Inferior parietal cortex (tissue), 1 donor: ENCODE results near the gene DNPH1.

Experiments used
- DNase-seq: peaks from one replicate; pipeline ENCODE4 v3.0.0-alpha.2; 2016; ENCODE audit errors: extremely low spot score

Gene DNPH1

DNA sequence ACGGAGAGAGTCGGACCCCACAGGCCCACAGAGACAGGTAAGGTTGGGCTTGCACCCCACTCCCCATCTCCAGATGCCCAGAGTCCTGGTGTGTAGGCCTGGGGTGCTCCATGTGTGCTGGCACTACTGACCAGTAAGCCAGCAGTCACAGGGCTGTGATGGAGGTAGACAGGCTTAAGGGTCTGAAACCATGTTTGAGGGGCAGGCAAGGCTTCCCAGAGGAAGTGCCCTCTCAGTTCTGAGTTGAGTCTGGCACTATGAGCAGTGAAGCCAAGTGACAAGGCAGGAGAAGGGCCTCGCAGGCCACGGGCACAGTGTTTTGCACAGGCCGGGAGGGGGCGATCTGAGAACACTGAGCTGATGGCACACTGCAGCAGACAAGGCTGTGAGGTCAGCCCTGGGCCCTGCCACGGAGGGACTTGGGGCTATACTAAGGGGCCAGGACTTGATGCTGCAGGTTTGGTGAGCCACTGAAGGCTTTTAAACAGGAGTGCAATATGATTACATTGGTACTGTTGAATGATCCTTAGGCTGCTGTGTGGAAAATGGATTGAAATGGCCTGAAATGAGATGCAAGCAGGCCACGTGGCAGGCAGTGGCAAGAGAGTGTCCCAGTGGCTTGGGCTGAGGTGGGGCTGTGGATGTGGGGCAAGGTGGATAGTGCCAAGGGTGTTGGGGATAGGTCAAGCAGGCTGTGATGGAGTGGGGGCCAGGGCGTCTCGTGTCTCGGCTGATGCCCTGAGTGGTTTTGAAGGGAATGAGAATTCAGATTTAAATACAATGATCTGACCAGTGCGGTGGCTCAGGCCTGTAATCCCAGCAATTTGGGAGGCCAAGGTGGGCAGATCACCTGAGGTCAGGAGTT, 34.3 kb upstream of the DNPH1 start:
- peak; percentile 58 for DNase-seq

DNA sequence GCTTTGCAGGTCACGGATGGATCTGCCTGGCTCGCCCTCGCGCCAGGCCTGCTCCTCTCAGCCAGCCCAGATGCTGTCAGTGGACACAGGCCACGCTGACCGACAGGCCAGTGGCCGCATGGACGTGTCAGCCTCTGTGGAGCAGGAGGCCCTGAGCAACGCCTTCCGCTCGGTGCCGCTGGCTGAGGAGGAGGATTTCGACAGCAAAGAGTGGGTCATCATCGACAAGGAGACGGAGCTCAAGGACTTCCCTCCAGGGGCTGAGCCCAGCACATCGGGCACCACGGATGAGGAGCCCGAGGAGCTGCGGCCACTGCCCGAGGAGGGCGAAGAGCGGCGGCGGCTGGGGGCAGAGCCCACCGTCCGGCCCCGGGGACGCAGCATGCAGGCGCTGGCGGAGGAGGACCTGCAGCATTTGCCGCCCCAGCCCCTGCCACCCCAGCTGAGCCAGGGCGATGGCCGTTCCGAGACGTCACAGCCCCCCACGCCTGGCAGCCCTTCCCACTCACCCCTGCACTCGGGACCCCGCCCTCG, 33.6 kb upstream of the DNPH1 start:
- no peak for DNase-seq

GRCh38 chr6:43262000-43262779, 32.9 kb upstream of the DNPH1 start:
- no peak for DNase-seq

- DNase-seq, result no peak
These were observed 31.9 kb upstream of the DNPH1 start for GRCh38 chr6:43261198-43261597.

GRCh38 chr6:43260791-43261190, 31.5 kb upstream of the DNPH1 start:
- no peak for DNase-seq

DNA sequence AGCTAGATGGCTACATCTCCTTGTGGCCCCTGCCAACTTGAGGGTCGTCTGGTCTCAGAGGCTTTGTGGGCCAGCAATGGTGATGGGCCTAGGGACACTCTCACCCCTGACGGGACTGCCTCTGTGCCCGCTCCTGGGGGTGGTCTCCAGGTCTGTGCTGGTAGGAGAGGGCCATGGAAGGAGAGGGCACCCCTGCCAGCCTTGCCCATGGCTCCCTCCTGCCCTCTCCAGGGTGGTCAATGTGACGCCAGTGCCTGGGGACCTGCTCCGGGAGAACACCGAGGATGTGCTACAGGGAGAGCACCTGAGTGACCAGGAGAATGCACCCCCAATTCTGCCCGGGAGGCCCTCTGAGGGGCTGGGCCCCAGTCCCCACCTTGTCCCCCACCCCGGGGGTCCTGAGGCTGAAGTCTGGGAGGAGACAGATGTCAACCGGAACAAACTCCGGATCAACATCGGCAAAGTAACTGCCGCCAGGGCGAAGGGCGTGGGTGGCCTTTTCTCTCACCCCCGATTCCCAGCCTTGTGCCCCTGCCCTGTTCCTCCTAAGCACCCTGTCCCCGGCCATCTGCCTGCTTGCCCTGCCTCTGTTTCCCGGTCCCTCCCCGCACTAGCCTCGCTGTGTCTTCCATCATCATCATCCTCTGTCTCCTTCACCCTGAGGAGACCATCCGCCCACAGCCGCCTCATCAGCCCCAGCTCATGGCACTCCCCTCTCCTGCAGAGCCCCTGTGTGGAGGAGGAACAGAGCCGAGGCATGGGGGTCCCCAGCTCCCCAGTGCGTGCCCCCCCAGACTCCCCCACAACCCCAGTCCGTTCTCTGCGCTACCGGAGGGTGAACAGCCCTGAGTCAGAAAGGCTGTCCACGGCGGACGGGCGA, 29.8 kb upstream of the DNPH1 start:
- no peak for DNase-seq

- no peak for DNase-seq
These were observed 28.9 kb upstream of the DNPH1 start for GRCh38 chr6:43258180-43258579.

DNA sequence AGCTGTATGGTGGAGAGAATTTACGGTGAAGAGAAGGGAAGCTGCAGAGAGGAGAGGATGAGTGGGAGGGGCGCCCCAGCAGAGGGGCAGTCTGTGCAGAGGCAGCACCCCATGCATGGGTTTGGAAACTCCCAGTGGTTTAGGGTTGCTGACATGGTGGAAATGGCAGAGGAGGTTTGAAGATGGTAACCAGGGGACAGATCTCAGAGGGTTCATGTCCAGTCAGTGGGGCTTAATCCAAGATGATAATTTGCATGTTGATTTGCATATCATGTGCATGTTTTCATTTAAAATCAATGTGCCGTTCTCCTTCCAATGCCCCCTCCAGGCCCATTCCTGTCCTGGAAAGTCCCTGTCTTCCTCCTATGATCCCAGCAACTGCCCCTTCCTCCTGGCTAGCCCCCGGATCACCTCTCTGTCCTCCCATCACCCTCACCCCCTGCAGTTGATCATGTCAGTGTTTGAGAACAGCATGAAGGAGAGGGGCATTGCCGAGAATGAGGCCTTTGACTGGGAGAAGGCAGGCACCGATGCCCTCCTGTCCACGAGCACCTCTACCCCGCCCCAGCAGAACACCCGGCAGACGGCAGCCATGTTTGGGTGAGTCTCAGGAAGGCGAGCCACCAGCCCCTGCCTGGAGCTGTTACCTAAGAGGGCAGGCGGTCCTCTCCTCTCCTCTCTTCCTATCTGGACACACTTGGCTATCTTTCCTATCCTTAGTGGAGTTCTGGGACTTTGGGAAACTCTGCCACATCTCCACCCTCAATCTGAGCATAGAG, 28.3 kb upstream of the DNPH1 start:
- no peak for DNase-seq

DNA sequence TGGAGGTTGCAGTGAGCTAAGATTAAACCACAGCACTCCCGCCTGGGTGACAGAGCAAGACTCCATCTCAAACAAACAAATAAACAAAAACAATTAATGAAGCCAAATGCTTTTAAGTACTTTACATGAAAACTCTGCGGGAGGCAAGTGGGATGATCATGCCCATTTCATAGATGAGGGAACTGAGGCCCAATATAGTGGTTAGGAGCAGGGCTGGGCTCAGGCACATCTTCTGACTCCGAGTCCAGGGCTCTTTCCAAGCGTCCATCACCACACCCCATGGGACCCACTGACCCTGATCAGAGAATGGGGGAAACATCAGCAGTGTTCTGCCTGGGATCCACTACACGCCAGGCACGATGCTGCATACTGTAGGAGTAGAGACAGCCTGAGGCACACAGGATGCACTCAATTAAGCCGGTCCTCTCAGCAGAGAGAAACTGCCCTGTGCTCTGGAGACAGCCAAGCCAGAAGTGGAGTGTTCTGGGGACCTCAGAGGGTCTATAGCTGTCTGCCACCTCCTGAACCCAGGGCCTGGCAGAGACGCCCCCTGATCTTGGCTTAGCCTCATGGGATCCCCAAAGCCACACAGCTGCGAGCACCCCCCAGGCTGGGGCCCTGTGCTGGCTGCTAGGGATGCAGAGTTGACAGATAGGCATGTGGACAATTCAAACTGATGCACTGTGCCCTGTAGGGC, 27.5 kb upstream of the DNPH1 start:
- DNase-seq, result no peak

DNA sequence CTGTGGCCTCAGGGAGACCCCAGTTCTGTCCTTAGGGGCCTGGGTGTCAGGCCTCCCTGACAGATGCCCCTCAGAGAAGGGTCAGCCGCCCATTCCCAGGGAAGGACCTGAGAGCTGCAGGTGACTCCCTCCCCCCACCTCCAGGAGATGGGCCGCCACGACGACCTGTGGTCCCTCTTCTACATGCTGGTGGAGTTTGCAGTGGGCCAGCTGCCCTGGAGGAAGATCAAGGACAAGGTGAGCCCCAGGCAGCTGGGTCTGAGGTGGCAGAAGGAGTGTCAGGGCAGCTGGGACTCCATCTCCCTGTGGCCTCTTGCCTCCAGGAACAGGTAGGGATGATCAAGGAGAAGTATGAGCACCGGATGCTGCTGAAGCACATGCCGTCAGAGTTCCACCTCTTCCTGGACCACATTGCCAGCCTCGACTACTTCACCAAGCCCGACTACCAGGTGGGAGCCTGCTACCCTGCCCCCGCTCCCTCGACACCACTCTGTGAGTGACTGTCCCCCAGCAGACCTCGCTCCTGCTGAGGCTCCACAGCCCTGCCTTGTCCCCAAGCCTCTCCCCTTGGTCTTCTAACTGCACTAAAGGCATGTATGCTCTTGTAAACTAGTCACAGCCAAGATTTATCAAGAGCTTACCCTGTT, 26.2 kb upstream of the DNPH1 start:
- DNase-seq, result no peak

GRCh38 chr6:43254846-43255245, 25.6 kb upstream of the DNPH1 start:
- no peak for DNase-seq

DNA sequence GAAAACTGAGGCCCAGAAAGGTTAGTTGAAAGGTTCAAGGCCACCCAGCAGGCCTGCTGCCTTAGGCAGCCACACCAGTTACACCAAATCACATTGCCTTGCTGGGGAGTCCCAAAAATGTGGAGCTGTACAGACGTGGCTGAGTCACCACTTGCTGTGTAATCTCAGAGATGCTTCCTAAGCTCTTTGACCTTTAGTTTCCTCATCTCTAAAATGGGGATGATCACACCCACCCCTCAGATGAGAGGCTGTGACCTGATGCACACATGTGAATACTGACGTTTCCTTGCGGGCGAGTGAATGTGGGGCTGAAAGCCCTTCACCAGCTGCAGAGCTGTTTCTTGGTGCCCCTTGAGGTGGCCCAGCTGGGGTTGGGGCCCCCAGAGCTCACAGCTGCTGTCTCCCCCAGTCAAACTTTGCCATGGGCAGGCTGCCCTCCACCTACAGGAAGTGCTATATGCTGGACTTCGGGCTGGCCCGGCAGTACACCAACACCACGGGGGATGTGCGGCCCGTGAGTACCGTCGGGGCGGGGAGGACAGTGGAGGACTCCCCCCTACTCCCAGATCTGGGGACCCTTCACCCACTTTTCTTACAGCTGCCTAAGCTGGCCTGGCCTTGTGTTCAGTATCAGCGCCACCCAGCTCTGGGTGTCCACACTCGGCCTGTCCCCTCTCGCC, 25.0 kb upstream of the DNPH1 start:
- no peak for DNase-seq

- no peak for DNase-seq
These were observed 24.1 kb upstream of the DNPH1 start for GRCh38 chr6:43253401-43253800.

- DNase-seq, result no peak
These were observed 21.7 kb upstream of the DNPH1 start for GRCh38 chr6:43250992-43251373.

GRCh38 chr6:43248791-43249190, 19.5 kb upstream of the DNPH1 start:
- DNase-seq, result no peak

DNA sequence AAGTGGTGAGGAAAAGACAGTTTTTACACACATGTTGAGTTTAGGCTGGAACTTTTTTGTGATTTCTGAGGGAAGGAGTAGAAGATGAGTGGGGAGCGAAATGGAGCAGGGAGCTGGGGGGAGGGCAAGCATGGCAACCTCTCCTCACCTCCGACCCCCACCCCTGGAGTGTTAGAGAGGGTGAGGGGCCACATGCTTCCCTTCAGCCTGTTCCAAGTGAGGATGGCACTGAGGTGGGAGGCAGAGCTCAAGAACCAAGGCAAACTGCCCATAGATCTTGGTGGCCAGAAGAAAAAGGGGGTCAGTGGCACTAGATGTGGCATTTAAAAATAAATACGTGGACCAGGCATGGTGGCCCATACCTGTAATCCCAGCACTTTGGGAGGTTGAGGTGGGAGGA, 18.8 kb upstream of the DNPH1 start:
- DNase-seq, result no peak

DNA sequence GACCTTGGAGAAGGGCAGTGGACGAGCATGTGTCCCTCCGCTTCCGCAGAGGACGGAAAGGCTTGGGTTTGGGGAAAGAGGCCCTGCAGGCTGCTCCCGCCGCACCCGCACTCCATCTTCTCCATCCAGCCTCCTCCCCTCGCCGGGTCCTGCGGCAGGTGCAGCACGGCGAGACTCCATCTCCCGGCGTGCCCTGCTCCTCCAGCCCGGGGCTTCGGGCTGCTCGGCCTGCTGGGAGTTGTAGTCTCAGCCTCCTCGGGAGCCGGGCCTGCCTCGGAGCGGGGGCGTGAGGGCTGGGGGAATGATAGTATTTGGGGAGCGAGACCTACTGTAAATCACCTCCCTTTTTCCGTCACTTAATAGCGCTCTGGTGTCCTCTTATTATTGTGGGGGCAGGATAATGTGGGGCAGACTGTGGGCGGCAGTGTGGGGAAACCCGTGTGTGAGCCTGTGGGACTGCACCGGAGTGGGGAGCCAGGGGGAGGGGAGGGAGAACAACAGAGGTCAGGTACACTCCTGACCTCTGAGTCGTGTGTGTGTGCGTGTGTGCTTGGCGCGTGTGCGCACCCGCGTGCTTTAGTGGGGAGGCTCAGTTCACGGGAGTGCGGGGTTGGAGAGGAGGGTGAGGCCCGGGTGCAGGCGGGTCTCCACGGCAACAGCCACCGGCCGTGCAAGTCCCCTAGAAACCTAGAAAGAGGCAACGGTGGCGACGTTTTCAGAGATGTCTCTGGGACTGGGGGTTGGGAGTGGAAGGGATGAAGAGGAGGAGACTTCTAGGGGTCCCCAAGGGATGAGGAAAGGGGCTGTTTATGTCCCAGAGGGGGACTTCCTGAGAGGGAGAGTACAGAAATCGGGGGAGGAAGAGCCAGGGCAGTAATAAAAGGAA, 18.1 kb upstream of the DNPH1 start:
- DNase-seq, result peak; percentile 80
